ENCODE data around the gene PARD3.

The PARD3 gene

DNA sequence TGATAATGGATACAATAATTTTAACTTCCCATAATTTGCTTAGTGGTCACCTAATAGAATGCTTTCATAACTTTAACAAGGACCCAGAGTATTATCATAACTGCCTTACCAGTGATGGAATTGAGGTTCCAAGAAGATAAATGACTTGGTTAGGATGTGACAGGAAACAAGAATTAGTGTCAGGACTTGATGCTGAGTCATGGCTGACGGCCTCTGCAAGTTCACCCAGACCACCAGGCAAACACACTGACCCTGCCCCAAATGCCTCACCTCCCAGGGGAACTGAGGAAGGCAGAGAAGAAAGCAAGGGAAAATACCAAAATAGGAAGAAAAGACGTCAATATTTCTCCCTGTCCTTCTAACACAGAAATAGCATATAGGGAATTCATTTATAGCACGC, 636.3 kb downstream of the PARD3 start:
- no peak for DNase-seq (ENCODE audit: low read depth in 2 of 2, low spot score in 1 of 2)

DNA sequence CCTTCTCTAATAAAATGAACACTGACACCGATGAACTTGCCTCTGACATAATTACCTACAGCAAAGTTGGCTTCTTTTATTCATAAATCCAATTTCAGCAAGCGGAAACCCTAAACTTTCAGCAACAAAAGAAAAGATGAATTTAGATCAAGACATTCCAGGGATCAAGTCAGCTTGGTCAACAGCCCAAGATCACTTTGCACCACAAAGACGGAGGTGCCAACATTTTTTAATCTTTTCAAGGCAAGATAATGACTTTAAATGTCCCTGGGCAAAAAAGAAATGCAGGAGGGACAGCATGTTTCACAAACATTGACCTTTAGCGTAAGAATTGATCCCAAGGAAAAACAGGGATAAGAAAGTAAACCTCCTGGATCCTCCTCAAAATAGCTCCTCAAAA, 636.9 kb downstream of the PARD3 start:
- DNase-seq (ENCODE audit: low read depth in 2 of 2, low spot score in 1 of 2): no peak

DNA sequence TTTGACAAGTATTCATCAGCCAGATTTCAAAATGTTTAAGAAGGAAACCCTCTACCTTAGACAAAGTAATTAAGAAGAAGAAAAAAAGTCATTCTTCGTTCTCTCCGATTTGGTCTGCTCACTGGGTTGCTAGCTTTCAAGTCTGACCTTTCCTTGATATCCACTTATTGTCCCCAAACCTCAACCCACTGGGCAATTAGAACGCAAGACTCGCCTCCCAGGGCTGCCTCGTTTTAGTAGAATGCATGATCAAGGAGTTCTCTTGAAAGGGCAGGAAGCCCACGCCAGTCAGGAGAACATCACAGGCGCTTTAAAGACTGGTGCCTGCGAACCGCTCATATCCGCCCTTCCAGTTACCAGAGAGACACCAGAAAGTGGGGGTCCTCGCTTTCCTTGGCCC, 637.7 kb downstream of the PARD3 start:
- DNase-seq (ENCODE audit: low read depth in 2 of 2, low spot score in 1 of 2): no peak

DNA sequence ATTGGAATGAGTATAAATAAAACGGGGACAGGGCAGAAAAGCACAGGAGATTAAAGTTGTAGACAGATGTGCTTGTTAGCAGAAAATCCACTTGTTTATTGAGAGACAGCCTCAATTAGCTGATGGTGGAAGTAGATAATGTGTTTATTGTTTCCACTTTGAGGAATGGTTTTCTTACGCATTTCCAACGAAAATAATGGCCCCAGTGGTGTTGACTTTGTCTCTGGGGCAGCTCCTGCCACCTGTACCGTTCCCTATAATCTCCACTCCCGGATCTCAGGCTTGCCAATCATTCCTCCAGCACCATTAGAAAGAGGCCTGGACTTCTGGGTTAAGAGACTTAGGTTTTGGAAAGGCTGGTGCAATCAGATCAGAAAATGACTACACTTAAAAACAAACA, 638.7 kb downstream of the PARD3 start:
- no peak for DNase-seq (ENCODE audit: low read depth in 2 of 2, low spot score in 1 of 2)

DNA sequence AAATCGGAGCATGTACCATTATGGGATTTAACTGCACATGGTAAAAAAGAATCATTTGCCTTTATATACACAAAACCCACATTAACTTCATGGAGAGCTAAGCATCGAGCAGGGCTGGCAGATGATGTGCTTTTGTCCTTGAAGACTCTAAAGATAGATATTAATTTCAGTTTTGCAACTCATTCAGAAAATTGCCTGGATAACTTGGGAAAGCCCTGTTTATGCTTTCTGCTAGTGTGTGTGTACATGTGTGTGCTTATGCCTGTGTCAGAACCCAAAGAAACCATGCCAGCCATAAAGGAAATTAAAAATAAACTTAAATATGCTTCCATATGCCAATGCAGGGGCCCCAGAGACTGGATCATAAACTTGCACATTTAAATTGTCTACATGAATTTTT, 640.0 kb downstream of the PARD3 start:
- no peak for DNase-seq (ENCODE audit: low read depth in 2 of 2, low spot score in 1 of 2)

DNA sequence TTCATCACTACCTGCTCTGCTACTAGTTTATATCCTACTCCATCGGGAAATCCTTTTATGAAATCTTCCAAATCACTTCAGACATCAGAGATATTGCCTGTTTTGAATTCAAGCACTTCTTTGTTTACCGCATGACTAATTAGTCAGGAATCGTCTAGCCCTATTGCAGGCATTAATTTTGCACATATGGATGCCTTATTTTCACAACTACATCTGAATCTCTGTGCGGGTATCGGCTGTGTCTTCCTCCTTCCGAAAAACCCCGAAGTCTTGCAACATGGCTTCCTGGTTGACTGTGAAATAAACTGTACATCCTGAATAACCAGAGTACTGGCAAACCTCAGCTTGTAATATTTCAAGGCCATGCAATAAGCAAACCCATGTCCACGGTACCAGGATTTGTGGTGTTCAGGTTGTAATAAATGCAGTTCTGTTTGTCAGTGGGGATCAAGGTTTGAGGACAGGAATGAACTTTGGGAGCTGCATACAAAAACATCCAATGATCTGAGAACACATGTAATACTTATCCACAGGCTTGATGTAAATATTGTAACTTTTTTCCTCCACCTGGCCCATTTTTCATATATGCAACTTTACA, 642.1 kb downstream of the PARD3 start:
- DNase-seq (ENCODE audit: low read depth in 2 of 2, low spot score in 1 of 2): no peak

DNA sequence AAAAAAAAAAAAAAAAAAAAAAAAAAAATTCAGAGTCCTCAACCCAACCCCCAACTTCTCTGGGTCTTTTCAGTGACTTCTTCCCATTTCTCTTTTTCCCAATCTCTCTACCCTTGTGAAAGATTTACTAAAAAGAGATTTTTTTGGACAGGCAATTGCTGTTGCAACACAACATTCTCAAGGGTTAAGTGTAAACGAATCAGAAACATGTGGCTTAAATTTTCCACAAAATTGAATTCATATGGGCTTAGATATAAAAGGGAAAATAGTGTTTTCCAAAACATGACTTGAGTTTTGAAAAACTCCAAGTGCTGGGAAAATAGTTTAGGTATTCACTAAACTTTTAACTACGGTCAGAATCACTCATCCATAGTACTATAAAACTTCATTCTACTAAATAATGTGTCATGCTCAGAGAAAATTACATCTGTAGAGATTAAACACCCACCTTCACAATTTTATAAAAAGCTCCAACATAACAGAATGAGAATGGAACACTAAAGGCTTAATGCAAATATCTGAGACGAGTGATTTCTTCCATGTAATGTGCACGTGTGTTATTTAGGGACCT, 643.1 kb downstream of the PARD3 start:
- DNase-seq (ENCODE audit: low read depth in 2 of 2, low spot score in 1 of 2): no peak

DNA sequence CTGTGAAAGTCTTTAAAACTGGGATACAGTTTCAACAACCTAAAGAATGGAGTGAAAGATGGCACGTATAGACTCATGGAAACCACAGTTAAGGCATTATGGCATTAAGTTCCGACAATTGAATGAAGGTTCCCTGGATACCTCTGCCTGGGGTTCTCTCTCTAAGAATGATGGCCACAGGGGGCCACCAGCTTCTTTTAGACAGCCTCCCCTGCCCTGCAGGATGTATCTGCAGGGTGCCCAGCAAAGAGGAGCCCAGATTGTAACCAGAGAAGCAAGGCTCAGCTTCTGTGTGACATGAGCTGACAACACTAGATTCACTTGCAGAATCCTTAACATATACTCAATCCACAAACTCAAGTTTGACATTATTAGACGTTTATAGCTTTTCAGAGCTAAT, 645.4 kb downstream of the PARD3 start:
- no peak for DNase-seq (ENCODE audit: low read depth in 2 of 2, low spot score in 1 of 2)

DNA sequence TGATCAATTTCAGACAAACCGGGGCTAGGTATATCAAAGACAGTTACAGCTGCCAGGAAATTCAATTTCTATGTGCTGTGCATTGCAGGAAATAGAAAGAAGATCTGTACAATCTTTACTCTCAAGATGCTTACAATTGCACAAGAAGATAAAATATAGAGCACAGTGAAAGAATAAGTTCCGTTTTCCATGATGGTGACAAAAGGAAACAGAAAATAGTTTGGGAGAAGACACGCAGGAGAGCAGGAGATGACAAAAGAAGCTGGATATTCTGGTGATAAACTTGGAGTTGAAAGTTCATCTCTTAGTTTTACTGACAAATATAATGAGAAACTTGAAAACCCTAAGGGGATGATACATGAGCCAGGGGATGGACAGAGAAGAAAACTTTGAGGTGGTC, 646.0 kb downstream of the PARD3 start:
- DNase-seq (ENCODE audit: low read depth in 2 of 2, low spot score in 1 of 2): no peak

DNA sequence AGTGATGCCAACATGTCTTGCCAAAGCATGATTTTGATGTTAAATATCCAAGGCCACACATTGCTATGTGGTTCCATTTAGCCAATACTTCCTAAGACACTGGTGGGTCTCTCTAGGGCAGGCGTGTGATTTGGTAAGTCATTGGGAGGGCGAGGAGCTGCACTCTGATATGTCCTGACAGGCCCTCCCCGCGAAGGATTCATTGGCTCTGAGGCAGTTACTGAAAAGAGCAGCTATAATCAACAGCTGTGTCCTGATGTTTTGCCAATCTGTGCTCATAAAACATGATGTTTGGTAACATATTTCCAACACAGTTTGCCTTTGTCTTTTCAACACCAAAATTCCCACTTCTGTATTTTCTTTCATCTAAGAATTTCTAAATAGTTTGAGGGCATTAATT, 646.7 kb downstream of the PARD3 start:
- DNase-seq (ENCODE audit: low read depth in 2 of 2, low spot score in 1 of 2): no peak

DNA sequence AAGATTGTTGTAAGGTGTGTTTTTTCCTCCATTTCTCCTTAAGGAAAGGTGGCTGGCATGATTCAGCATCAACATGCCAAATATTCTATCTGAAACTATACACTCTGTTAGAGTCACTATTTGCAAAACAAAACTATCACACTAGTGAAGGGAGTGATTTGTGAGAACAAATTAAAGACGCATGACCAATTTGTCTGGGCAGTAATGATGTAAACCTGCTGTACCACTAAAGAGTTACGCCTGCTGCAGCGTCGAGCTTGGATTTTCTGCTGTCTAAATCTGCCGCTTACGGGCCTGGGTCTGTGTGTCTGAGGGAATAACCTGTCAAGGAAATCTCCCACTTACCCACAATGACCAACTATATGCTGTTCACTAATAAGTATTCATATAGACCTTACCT, 648.3 kb downstream of the PARD3 start:
- DNase-seq (ENCODE audit: low read depth in 2 of 2, low spot score in 1 of 2): no peak

DNA sequence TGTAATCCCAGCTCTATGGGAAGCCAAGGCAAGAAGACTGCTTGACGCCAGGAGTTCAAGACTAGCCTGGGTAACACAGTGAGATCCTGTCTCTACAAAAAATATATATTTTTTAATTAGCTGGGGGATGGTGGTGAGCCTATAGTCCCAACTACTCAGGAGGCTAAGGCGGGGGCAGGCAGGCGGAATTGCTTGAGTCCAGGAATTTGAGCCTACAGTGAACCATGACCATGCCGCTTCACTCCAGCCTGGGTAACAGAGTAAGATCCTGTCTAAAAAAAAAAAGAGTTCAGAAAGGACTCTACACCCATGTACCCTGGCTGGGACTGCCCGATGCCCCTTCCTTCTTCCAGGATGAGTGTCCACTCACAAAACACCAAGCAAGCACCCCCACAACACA, 648.7 kb downstream of the PARD3 start:
- no peak for DNase-seq (ENCODE audit: low read depth in 2 of 2, low spot score in 1 of 2)

DNA sequence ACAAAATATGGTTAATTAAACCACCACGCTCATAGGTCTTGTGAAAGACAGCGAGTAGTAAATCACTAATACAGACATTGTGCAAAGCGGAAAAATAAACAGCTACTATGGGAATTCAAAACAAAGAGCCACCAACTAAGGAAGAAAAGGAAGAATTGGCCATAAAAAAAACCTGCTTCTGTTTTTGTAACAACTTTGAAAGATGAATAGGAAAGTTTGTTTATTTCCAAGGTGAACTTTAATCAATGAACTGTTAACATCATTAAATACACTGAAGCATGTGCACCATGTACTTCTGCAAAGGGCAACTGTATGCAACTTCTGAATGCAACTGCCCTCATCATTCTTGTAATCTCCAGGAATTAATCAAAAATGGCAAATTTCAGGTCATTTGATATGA, 651.1 kb downstream of the PARD3 start:
- DNase-seq (ENCODE audit: low read depth in 2 of 2, low spot score in 1 of 2): no peak

DNA sequence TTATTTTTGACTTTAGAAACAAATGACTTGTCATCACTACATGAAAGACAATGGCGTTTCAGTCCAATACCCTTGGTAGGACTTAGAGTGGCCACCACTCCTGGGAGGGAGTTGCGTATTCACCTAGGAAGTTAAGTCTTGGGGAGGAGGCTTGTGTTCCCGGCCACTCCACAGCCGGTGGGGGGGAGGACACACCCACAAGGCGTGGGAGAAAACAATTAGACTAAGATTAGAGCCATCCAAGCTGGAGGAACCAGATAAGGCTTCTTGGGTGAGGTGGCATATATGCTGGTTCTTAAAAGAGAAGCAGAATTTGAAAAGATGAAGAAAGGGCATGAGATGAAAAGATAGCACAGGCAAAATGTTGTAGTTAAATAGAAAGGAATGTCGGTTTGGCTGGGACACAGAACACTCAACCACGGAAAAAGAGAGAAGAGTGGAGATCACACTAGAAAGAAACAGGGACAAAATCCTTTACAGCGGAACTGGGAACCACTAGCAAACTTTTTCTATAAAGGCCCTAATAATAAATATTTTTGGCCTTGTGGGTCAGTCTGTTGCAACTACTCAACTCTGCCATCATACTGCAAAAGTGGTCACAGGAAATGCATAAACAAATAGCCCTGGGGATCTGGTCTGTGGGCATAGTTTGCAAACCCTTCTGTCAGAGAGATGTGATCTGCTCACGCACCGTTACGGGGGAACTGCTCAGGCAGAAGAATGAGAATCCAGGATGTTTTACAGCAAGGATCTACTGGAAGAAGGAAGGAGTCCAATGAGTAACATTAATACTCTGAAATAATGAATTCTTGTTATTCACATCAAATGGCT, 651.8 kb downstream of the PARD3 start:
- DNase-seq (ENCODE audit: low read depth in 2 of 2, low spot score in 1 of 2): no peak

DNA sequence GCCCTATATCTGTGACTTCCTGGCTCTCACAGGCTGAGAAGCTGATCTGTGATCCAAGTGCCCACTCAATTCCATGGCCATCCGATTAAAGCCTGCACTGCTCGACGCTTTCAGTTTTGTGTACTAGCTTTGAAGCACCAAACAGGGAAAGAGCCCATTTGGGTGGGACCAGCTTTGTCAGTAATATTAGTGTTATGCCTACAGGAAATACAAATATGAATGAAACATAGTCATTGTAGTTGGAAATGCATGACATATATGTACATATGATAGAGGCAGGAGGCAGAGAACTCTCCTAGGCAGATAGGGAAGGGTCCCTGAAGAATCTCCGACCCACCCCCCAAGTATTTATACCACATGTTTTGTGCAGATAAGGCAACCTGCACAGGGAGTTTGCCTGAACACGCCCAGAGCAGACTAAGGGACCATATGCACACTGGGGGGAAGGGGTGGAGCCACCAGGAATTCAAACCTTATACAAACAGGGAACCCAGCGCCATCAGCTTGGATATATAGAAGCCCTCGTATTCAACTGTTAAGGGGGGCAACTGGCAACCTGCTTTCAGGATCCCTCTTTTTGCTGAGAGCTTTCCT, 653.2 kb downstream of the PARD3 start:
- DNase-seq (ENCODE audit: low read depth in 2 of 2, low spot score in 1 of 2): no peak

DNA sequence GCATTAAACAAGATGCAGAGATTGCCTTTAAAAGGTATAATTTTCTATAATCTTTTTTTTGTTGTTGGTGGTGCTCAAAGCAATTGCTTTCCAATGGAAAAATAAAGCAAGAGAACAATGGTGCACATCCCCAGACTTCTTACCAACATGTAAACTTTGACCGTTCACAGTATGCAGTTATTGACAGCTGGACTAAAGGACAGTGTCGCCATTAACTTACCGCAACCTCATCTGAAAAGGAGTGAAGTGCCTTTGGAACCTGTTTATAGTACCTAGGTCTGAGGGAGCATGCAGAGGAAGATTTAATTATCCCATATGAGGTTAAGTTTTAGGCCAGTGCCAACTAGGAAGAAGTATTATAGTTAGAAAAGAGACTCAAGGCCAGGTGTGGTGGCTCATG, 654.5 kb downstream of the PARD3 start:
- no peak for DNase-seq (ENCODE audit: low read depth in 2 of 2, low spot score in 1 of 2)

DNA sequence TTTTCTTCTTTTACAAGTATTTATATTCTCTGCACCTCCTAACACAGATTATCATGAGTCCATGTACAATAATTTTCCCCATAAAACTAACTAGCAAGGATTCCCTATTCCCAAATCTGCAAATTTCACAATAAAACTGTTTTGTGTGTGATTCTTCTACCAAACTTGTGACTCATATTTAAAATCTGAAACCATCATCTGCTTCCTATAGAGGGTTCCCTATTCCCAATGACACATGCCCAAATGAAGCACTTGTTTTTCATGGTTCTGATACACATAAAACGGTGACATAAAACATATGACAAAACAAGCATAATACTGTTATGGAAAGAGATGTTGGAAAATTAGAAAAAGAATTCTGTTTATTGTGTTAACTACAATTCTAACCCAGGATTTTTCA, 657.6 kb downstream of the PARD3 start:
- no peak for DNase-seq (ENCODE audit: low read depth in 2 of 2, low spot score in 1 of 2)

DNA sequence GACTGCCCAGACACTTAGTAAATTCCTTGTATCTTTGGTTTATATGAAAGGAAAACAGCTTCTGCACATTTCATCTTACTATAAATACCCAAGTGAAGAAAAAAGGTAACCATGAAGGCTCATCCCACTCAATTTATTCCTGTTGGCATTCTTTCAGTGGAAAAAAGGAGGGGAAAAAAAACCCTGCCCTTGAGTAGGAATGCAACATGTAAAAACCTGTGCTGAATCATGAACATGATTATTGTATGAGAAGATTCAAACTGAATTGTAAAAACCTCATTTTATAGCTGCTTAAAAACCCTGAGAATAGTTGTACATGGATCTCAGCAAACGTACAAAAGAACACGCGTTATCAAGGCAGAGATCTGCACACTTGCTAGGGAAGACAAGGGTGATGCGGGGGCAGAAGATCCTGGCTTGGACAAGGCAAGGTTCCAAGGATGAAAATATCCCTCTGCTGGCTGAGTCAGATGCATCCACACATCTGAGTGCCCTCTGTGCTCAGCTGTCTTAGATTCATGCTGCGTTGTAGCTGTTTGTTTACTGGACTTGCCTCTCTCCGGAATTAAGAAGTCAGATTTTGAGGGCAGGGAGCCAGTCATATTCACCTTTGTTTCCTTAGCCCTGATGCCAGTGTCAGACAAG, 658.2 kb downstream of the PARD3 start:
- no peak for DNase-seq (ENCODE audit: low read depth in 2 of 2, low spot score in 1 of 2)

DNA sequence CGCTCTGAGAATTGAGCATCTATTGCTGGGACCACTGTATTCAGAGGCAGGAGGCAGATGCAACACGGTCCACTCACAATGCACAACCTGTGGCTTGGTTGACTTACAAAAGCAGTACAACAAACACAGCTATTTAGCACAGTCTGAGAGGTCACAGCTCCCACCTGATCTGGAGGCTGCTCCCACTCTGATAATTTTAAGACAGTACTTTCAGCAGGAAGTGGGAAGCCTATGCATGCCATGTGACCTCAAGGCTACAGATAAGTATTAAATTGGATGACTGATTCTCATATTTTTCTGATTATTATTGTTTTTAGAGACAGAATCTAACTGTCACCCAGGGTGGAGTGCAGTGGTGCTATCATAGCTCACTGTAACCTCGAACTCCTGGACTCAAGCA, 659.3 kb downstream of the PARD3 start:
- DNase-seq (ENCODE audit: low read depth in 2 of 2, low spot score in 1 of 2): no peak

DNA sequence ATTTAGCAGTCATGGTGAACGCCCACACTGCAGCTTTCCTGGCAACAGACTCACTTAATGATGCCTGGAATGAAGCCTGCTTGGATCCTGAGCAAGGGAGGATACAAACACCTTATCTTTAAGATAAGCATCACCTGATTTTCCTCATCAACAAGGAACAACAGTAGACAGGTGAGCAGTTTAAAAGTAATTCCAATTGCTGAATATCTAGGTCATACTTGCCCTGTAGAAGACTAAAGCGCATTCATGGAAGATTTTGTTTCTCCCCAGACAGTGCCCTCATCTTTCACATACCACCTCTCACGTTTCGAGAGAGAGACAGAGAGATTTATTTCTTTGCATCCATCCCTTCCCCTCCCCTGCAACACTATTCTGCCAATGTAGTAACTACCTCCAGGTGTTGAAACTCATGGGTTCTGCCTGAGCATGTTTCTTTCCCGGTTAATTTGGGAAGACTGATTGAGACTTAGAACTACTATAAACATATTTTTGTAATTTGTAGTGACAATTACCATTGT, 660.7 kb downstream of the PARD3 start:
- no peak for DNase-seq (ENCODE audit: low read depth in 2 of 2, low spot score in 1 of 2)

DNA sequence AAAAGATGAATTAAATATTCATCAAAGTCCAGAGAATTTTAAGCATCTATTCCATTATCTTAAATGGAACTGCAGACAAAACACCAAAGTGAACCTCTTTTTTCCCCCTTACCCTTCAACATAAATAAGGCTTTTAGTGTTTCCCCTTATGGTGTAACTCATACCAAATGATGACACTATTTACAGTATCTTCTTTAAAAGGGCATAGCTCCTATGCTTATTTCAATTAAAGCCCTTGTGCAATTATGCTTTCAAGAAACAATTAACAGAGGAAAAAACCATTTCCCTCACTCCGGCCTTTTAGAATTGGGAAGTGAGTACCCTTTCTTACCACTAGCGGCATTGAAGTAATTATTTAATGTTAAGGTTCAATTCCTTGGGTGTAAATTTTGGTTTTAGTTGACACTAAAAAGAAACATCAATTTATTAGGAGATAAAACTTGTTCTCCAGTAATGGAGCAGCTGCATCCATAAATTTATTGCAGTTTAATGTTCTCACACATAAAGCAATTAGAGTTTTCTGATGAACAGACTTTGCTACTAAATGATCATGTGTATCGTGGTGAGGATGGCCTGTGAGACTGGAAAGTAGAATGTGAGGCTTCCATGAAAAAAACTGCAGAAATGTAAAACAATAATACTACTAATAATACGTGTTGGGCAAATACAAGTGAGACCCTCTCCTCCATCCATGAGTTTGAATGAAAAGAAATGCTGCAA, 661.3 kb downstream of the PARD3 start:
- no peak for DNase-seq (ENCODE audit: low read depth in 2 of 2, low spot score in 1 of 2)

All from stimulated activated CD8-positive, alpha-beta memory T cell treated with anti-CD3 and anti-CD28 coated beads, Interleukin-4, amount 100 ng/mL, for 1 hour (primary cell).